HTERT RPE-1 (cell line): ENCODE measurements around the gene ANKRD12.

Experiments used
- in situ Hi-C: fragments of 300-500 bp; cut with MboI; formaldehyde crosslinking; loops from 4 replicates; pipeline ENCODE4 v1.14.3; 2020; ENCODE audit warnings: low sequenced_read_pairs

The ANKRD12 gene

GRCh38 chr18:9181275-9181674, 44.7 kb downstream of the ANKRD12 start:
- in situ Hi-C loops, result no loop called here

DNA sequence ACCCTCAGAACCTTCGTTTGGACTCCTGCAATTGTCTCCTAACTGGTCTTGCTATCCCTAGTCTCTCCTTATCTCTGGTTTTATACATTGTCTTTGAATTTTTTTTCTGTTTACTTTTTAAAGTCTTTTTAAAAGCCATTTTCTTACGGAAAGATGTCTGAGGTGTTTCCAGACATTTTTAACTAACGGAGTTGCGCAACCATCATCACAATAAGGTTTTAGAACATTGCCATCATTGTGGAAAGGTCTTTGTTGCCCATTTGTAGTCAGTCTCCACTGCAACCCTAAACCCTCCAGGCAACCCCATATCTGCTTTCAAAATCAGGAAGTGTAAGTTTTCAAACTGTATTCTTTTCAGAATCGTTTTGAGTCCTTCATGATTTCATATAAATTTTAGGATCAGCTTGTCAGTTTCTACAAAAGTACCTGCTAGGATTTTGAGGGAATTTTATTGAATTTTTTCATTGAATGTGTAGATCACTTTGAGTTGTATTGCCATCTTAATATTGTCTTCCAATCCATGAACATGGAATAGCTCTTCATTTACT, 46.3 kb downstream of the ANKRD12 start:
- in situ Hi-C loops, result no loop called here

GRCh38 chr18:9184998-9185613, 48.5 kb downstream of the ANKRD12 start:
- in situ Hi-C loops, result no loop called here

GRCh38 chr18:9188359-9189231, 52.0 kb downstream of the ANKRD12 start:
- in situ Hi-C loops, result no loop called here

DNA sequence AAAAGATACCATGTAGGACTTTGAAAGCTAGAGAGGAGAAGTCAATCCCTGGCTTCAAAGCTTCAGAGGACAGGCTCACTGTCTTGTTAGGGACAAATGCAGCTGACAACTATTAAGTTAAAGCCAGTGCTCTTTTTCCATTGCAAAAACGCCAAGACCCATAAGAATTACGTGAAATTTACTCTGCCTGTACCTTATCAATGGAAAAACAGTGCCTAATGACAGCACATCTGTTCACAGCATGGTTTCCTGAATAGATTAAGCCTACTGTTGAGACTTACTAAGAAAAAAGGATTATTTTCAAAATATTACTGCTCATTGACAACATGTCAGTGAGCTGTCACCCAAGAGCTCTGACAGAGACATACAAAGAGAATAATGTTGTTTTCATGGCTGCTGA, 52.9 kb downstream of the ANKRD12 start:
- in situ Hi-C loops, result no loop called here

DNA sequence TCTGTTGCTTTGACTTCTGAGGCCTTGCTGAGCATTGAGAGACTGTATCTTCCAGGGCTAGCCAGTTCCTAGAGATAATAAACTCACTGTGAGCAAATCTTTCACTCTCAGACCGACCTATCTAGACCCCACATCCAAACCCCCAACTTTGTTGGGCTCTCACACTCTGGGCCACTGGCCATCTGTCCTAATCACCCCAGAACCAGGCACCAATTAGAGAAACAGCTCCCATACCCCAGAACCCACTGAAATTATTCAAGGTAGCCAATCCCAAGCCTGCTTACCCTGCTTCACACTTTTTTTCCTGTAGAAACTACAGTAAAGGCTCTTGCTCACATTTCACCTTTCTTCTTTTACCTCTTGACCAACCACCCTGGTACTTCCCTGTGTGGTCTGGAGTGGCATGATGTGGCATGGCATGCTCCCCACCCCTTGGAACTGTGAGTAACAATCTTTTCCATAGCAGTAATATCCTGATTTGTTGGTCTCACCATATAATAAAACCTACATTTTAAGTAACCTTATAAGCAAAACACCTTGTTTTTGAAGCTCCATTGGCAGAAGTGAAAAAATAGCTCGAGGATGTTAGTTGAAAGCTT, 55.2 kb downstream of the ANKRD12 start:
- in situ Hi-C loops, result no loop called here

- in situ Hi-C loops, result no loop called here
These were observed 56.5 kb downstream of the ANKRD12 start for GRCh38 chr18:9193031-9193430.

- in situ Hi-C loops, result no loop called here
These were observed 60.0 kb downstream of the ANKRD12 start for GRCh38 chr18:9196568-9196967.

GRCh38 chr18:9199681-9200080, 63.1 kb downstream of the ANKRD12 start:
- in situ Hi-C loops, result no loop called here

- in situ Hi-C loops, result no loop called here
These were observed 64.6 kb downstream of the ANKRD12 start for GRCh38 chr18:9201224-9201623.

DNA sequence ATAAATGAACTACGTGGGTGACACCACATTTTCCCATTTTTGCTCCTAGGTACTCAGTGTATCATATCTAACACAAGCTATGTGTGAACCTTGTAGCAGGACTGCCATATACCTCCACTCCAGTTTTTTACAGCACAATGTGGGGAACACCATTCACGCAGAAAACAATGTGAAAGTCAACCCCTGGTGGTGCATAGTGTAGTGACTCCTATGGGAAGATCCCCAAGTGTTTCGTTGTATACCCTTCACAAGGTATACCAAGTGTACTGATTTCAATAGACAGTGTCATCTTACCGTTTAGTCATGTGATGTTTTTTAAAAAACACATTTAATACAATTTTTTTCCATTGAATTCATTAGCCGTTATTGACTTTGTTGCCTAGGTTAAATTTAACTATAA, 68.1 kb downstream of the ANKRD12 start:
- in situ Hi-C loops, result no loop called here

GRCh38 chr18:9206421-9206820, 69.8 kb downstream of the ANKRD12 start:
- in situ Hi-C loops, result no loop called here

DNA sequence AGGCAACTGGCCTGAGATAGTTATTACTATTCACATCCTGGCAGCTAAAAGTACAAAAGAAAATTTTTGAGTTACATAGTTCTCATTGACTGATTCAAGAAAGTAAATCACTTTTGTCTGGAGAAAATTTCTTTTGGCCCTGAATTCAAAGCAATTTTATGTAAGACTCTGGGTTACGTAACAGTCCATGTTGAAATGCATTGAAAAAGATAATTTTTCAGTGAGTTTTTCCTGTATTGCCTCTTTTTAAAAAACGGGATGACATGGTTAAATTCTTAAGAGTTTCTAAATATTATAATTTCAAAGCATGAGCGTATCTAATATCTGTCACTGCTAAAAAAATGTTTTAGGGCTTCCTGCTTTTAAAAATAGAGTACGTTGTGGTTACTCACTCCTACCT, 72.7 kb downstream of the ANKRD12 start:
- in situ Hi-C loops, result no loop called here

DNA sequence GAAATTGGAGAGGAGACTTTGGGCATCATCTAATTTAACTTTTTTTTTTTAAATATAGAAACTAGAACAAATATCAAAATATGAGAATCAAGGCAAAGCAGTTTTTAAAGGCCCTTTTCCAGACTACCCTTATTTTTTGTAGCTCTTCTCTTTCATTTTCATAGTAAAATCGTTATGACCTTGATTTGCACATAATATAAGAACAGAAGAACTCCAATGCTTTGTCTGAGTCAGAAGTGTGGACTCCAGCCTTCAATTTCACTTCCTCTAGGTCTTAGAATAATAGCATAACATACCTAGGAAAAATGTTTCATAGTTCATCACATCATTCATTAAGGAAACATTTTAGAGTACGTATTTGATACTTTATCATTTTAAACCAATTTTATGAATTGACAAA, 74.4 kb downstream of the ANKRD12 start:
- in situ Hi-C loops, result no loop called here

GRCh38 chr18:9211955-9212354, 75.4 kb downstream of the ANKRD12 start:
- in situ Hi-C loops, result no loop called here

- in situ Hi-C loops, result no loop called here
These were observed 78.8 kb downstream of the ANKRD12 start for GRCh38 chr18:9215221-9215933.

DNA sequence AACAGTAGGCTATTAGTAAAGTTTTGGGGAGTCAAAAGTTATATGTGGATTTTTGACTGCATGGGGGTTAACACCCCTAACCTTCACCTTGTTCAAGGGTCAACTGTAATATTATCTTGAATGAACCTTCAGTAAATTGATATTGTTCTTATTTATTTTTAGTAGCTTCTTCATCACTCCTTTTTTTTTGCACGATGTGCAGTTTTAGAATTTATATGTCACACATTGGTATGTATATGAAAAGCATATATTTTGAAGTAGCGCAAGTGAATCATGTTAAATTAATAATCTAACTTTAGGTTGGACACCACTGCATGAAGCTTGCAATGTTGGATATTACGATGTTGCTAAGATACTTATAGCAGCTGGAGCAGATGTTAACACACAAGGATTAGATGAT, 79.9 kb downstream of the ANKRD12 start:
- in situ Hi-C loops, result no loop called here

DNA sequence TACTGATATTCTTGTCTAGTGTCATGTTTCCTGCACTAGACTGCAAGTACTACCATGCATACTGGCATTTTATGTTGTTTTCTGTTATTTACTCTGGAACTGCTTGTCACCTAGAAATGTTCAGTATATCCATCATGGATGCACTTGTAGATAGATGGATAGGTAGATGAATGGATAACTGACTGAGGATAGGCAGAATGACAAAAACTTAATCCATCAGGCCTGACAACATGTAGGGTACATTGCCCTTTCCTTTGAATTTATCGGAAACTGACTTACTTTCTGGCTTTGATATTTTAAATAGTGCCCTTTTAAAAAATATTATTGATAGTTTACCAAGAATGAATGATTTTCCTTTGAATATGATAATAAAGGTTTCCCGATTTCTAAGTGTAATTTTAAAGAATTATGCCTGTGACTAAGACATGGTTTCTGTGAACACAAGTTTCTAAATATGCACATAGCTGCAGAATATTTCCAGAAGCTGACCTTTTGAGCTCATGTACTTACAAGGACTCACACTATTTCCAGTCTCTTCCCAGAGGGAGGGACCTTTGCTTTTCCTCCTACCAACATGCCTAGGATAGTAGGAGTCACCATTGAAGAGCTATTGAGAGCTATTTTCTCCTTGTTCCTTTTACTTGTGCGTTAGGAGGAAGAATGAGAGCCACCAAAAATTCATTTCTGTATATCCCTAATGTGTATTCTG, 81.3 kb downstream of the ANKRD12 start:
- in situ Hi-C loops, result no loop called here

GRCh38 chr18:9221040-9221439, 84.5 kb downstream of the ANKRD12 start:
- in situ Hi-C loops, result no loop called here

- in situ Hi-C loops, result no loop called here
These were observed 85.1 kb downstream of the ANKRD12 start for GRCh38 chr18:9221661-9222060.

GRCh38 chr18:9223356-9223755, 86.8 kb downstream of the ANKRD12 start:
- in situ Hi-C loops, result no loop called here
